22Rv1 (cell line): ENCODE measurements around the gene STXBP6.

Experiments
- H3K27ac ChIP-seq: fragments of 450-650 bp; 2 replicates; pipeline ENCODE4 v1.5.1; 2017
- ZFX ChIP-seq: fragments of 450-650 bp; IDR thresholded peaks from 2 replicates; pipeline ENCODE4 v1.6.1; 2017; ENCODE audit warnings: antibody characterized with exemption, borderline replicate concordance
- TF ChIP-seq, protein P1 (sequence below): fragments of 450-650 bp; IDR thresholded peaks from 2 replicates; pipeline ENCODE4 v1.5.1; 2017; ENCODE audit warnings: mild to moderate bottlenecking

STXBP6 gene

GRCh38 chr14:25069879-25070278 lies 19.9 kb upstream of the STXBP6 start:
- TF ChIP-seq ZFX = no peak
- TF ChIP-seq, protein P1, sequence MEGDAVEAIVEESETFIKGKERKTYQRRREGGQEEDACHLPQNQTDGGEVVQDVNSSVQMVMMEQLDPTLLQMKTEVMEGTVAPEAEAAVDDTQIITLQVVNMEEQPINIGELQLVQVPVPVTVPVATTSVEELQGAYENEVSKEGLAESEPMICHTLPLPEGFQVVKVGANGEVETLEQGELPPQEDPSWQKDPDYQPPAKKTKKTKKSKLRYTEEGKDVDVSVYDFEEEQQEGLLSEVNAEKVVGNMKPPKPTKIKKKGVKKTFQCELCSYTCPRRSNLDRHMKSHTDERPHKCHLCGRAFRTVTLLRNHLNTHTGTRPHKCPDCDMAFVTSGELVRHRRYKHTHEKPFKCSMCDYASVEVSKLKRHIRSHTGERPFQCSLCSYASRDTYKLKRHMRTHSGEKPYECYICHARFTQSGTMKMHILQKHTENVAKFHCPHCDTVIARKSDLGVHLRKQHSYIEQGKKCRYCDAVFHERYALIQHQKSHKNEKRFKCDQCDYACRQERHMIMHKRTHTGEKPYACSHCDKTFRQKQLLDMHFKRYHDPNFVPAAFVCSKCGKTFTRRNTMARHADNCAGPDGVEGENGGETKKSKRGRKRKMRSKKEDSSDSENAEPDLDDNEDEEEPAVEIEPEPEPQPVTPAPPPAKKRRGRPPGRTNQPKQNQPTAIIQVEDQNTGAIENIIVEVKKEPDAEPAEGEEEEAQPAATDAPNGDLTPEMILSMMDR = no peak
- H3K27ac ChIP-seq = no peak overlapping the region

GRCh38 chr14:25067600-25067999 lies 17.7 kb upstream of the STXBP6 start:
- TF ChIP-seq ZFX = no peak
- TF ChIP-seq, protein P1 = no peak
- no peak overlapping the region for H3K27ac ChIP-seq

DNA sequence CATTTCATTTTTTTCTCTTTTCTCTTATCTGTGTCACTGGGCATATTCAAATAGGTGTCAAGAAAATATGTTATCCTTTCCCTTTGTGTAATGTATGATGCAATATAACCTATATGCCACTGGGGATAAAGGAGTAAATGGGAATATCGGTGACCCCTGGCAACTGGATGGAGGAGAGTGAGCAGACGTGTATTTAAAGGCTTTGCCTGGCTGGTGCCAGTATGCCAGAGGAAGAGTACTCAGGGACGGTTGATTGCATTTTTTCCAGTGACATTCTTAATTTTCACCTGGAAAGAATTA lies 12.0 kb upstream of the STXBP6 start:
- H3K27ac ChIP-seq = no peak overlapping the region
- TF ChIP-seq, protein P1 = no peak
- no peak for TF ChIP-seq ZFX

DNA sequence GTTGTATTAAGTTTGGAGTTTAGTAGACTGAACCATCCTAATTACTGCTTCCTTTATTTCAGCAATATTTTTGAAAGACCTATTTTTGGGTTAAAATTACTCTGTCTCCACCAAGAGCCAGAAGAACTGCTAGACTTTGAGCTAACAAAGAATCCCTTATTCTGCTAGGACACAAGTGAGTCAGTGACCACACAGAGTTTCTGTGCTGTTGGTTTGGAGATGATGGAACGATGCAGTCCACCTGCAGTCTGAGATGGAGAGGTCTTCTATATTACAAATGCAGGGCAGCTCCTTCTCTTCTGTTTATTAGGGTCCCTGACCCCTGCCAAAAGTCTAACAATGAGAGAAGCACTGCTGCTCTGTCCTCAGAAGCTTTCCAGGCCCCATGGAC lies 6.7 kb upstream of the STXBP6 start:
- no peak for TF ChIP-seq ZFX
- TF ChIP-seq, protein P1 = no peak
- no peak overlapping the region for H3K27ac ChIP-seq

DNA sequence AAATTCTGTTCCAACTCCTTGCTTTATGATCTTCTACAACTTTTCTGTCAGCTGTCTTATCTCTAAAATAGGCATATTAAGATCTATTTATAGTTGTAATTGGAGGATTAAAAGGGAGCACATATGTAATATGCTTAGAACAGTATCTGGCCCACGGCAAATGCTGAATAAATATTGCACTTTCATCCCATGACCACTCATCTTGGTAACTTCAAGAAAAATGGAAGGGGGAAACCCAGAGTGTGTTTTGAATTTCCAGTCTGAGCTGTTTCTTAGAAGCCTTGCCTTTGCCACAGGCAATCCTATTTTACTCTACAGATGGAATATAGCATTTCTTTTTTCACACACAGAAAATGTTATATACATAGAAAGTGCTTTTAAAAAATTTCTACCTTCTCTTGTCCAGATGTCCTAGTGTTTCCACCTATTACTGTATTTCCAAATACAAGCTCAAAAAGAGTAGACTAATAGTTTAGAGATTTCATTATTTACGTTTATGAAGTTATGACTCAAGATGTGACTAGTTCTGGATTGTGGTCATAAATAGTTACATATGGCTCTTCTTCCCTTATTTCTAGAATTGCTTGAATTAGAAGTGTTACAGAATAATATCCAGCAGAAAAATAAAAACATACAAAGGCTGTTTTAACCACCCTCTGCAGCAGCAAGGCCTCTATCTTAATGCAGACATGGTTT lies 6.2 kb upstream of the STXBP6 start:
- no peak overlapping the region for H3K27ac ChIP-seq
- no peak for TF ChIP-seq ZFX
- TF ChIP-seq, protein P1 = no peak

DNA sequence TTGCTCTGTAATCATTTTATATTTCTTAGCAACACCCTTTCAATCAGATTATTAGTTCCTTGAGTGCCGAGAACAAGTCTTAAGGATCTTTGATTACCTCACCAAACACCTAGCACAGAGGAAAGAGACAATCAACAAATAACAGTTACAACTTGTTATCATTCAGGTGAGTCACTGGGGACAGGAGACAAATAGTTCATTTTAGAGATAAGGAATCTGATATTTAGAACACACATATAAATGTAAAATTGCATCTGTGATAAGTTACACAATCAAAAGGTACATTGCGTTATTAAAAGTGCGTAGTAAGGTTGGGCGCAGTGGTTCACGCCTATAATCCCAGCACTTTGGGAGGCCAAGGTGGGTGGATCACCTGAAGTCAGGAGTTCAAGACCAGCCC lies 5.1 kb upstream of the STXBP6 start:
- no peak overlapping the region for H3K27ac ChIP-seq
- TF ChIP-seq ZFX = no peak
- TF ChIP-seq, protein P1 = no peak

DNA sequence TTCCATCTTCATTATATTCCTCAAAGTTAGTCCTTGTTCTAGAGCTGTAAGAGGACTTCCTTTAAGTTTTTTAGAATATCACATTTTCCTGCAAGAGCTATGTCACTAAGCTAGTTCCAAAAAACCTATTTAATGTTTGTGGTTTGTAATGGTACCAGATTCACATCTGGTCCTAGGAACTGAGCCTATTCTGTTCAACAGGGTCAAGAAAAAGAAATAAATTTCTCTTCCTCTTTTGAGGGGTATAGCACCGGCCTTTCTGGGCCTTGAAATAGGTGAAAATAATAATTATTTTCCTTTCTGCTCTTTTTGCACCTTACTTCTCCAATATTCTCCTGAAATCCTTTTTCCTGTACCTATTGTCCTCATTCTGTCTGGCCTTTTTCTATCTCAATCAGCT lies 3.6 kb upstream of the STXBP6 start:
- no peak overlapping the region for H3K27ac ChIP-seq
- no peak for TF ChIP-seq ZFX
- TF ChIP-seq, protein P1 = no peak
